Measurements from ENCODE around the gene TMEM181. TPM values are rescaled to one million over a fixed set of nuclear protein-coding genes. Genes with fewer than 3 reads are reported as not detected.

The TMEM181 gene
- total and polyA plus RNA-seq, 2 of the 13 experiments (the other 11 are each of a cell fraction or from before 2014, with no cell fraction given), result 59.1 to 108 TPM

DNA sequence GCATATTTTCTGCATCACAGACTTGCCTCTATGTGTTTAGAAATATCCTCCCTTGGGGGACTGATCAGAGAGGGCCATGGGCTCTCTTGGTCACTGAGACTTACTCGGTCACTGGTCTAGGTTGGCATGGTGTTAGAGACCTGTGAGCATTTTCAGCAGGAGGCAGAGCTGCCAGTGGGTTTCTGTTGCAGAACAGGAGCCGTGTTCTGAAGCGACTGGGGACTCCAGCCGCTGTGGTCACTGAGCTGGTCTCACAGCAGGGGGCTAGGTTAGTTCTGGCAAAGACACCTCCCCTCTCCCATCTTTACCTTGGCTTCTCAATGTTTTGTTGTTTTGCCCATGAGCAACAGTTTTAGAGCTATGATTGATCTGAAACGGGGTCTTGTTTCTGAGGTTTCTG lies 8.7 kb downstream of the TMEM181 start:
- Histone ChIP-seq H2AFZ (ENCODE audit: low read length) (no peak overlapping the region), H3K79me2 (ENCODE audit: insufficient read depth, low read length) (peaks cover 92% of the 10 kb centered on the region), H3K9me3 (ENCODE audit: low read length) (no peaks in the 10 kb centered on the region), H4K20me1 (ENCODE audit: insufficient read depth, low read length) (peaks cover 74% of the 10 kb centered on the region), H3K9ac (ENCODE audit: insufficient read depth, low read depth, low read length) (no peak overlapping the region), H3K4me2 (ENCODE audit: low read depth, low read length) (peak overlapping the region; percentile 14; the same call in 1 of the 2 replicates), H3K27ac (ENCODE audit: extremely low read length, insufficient read depth, low read length) (peak overlapping the region; percentile 23), H3K4me3 (replicated peaks in 1 of 3; ENCODE audit: insufficient read depth in 1 of 3, low read depth in 2 of 3, low read length in 3 of 3) (no peak overlapping the region), H3K4me1 (ENCODE audit: insufficient read depth, low read length) (peaks cover 100% of the 10 kb centered on the region), H3K36me3 (replicated peaks in 1 of 2; ENCODE audit: control insufficient read depth in 1 of 2, insufficient read depth in 2 of 2, low read length in 2 of 2) (peaks cover 12 to 26% of the 10 kb centered on the region in 2 experiments; a peak in 4 of 5 replicates), H3K27me3 (ENCODE audit: control insufficient read depth in 1 of 2, insufficient read depth in 2 of 2, low read length in 2 of 2) (no peaks in the 10 kb centered on the region)
- in situ Hi-C loops (cut with HindIII; ENCODE audit: extremely low pct_ligation_motif_present, low pct_unique_long_range_greater_than_20kb), result no loop called here
- ChIA-PET CTCF (ENCODE audit: low intra/inter-chr PET ratio, low total read pairs) (no interaction called here), POLR2A (interaction anchor here (0.6 kb wide), 1 partner anchor 37 kb away, joined by 3 read pairs; no protein-coding TSS in a partner anchor)
- 92% methylated on average over 5 of the region's 5 CpGs for WGBS (ENCODE audit: low lambda C conversion rate)
- no TSS peak for BruUV-seq (replicated peaks)
- ATAC-seq (no peak), FAIRE-seq (no peak), DNase-seq (ENCODE audit: low spot score) (no peak)
- TF ChIP-seq ZNF782 (CRISPR knock-in tag; IDR thresholded peaks at IDR 0.05; ENCODE audit: borderline replicate concordance) (no peak), ZSCAN12 (CRISPR knock-in tag; IDR thresholded peaks at IDR 0.05) (no peak), ZBTB1 (CRISPR knock-in tag; IDR thresholded peaks at IDR 0.05; ENCODE audit: borderline replicate concordance) (no peak), KLF15 (CRISPR knock-in tag; IDR thresholded peaks at IDR 0.05; ENCODE audit: borderline replicate concordance) (no peak)
- TF ChIP-seq, protein P1, sequence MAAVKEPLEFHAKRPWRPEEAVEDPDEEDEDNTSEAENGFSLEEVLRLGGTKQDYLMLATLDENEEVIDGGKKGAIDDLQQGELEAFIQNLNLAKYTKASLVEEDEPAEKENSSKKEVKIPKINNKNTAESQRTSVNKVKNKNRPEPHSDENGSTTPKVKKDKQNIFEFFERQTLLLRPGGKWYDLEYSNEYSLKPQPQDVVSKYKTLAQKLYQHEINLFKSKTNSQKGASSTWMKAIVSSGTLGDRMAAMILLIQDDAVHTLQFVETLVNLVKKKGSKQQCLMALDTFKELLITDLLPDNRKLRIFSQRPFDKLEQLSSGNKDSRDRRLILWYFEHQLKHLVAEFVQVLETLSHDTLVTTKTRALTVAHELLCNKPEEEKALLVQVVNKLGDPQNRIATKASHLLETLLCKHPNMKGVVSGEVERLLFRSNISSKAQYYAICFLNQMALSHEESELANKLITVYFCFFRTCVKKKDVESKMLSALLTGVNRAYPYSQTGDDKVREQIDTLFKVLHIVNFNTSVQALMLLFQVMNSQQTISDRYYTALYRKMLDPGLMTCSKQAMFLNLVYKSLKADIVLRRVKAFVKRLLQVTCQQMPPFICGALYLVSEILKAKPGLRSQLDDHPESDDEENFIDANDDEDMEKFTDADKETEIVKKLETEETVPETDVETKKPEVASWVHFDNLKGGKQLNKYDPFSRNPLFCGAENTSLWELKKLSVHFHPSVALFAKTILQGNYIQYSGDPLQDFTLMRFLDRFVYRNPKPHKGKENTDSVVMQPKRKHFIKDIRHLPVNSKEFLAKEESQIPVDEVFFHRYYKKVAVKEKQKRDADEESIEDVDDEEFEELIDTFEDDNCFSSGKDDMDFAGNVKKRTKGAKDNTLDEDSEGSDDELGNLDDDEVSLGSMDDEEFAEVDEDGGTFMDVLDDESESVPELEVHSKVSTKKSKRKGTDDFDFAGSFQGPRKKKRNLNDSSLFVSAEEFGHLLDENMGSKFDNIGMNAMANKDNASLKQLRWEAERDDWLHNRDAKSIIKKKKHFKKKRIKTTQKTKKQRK (IDR thresholded peaks at IDR 0.05; ENCODE audit: low read length), result no peak
- TF ChIP-seq, protein P2, sequence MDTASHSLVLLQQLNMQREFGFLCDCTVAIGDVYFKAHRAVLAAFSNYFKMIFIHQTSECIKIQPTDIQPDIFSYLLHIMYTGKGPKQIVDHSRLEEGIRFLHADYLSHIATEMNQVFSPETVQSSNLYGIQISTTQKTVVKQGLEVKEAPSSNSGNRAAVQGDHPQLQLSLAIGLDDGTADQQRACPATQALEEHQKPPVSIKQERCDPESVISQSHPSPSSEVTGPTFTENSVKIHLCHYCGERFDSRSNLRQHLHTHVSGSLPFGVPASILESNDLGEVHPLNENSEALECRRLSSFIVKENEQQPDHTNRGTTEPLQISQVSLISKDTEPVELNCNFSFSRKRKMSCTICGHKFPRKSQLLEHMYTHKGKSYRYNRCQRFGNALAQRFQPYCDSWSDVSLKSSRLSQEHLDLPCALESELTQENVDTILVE (CRISPR knock-in tag; IDR thresholded peaks at IDR 0.05), result no peak
- intact Hi-C loops (cut with micrococcal nuclease; ENCODE audit: unreplicated experiment), result no loop called here

All from HepG2 (cell line).